Measurements from ENCODE around the gene TRPV6. TPM values are rescaled to one million over a fixed set of nuclear protein-coding genes. Genes with fewer than 3 reads are reported as not detected.

The TRPV6 gene
- polyA plus RNA-seq, 1 donor from 2014 or later, result 0.30 TPM

DNA sequence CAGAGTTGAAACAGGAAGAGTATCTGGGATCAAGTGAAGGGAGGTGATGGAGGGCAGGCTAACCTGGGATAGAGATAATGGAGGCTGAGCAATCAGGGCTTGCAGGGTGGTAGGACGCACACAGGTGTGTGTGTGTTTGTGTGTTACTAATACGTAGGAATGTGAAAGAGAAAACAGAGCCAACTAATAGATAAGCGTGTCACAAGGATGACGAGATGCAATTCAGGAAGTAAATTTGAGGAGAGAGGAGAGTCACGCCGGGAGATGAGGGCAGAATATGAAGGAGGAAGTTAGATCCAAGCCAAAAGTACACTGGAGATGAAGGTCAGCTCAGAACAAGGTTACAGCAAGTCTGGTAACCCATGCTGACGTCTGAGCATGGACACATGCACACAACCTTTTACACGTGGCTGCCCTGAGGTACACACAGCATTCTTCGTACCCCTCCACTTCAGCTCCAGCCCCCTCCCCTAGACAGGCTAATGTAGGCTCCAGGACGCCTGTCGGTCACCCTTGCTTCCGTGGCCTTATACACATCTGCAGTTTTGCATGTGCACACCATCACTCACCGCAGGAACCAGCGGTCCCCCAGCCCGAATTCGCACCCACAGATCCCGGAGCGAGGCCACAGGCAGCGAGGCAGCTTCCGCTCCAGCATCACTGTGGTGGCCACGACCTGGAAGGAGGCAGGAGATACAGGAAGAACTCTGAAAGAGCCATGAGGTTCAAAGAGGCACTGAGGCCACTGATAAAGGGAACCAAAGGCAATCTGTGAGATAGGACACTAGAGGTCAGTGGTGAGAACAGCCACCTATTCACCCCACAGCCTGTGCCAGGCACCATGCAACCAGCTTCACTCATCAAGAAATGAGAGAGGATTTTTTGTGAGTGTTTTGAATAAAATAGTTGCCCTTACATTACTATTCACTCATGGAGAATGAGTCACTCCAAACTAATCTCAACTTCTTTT lies 23.7 kb upstream of the TRPV6 start:
- no peaks in the 10 kb centered on the region for H3K27me3 ChIP-seq (ENCODE audit: insufficient read depth, low read depth, low read length)
- no peak overlapping the region for H3K27ac ChIP-seq (ENCODE audit: low read length)

DNA sequence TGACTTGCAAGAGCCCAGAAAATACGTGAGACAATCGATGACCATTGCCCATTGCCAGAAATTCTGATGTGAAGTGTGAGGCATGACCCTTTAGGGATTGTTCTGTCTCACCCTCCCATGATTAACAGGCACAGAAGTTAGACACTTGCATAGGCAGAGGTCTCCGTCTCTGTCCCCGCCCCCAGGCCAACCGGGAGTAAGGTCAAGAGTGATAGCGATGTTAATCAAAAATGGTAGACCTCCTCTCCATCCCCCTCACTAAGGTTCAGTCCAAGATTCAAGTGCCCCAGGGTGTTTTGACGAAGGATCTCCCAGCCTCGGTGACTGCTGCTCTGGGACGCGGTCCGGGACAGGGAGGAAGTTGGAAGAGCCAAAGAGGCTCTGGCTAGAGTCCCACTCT lies 22.7 kb upstream of the TRPV6 start:
- Histone ChIP-seq H3K4me2 (ENCODE audit: low read length) (no peak overlapping the region), H3K9me2 (ENCODE audit: insufficient read depth, low read length) (no peaks in the 10 kb centered on the region), H3K4me3 (ENCODE audit: low read length) (no peak overlapping the region), H3K9ac (ENCODE audit: low read length) (no peak overlapping the region), H3F3A (ENCODE audit: insufficient read depth, low read length, poor library complexity, severe bottlenecking) (no peaks in the 10 kb centered on the region), H4K20me1 (ENCODE audit: insufficient read depth) (no peaks in the 10 kb centered on the region), H3K79me2 (replicated peaks; ENCODE audit: insufficient read depth, low read length) (no peaks in the 10 kb centered on the region), H2AFZ (ENCODE audit: low read depth, low read length) (no peak overlapping the region), H3K36me3 (ENCODE audit: insufficient read depth, low read length) (no peaks in the 10 kb centered on the region), H3K27me3 (ENCODE audit: insufficient read depth, low read depth, low read length) (no peaks in the 10 kb centered on the region), H3K9me3 (ENCODE audit: low read length) (peaks cover 6% of the 10 kb centered on the region), H3K27ac (ENCODE audit: low read length) (no peak overlapping the region)
- TF ChIP-seq TAF1 (IDR thresholded peaks at IDR 0.05; ENCODE audit: low read depth) (no peak), MXI1 (conservative IDR thresholded peaks at IDR 0.05; ENCODE audit: poor library complexity, severe bottlenecking) (no peak), POLR2AphosphoS5 (IDR thresholded peaks at IDR 0.05) (no peak)
- TF ChIP-seq, protein P1, sequence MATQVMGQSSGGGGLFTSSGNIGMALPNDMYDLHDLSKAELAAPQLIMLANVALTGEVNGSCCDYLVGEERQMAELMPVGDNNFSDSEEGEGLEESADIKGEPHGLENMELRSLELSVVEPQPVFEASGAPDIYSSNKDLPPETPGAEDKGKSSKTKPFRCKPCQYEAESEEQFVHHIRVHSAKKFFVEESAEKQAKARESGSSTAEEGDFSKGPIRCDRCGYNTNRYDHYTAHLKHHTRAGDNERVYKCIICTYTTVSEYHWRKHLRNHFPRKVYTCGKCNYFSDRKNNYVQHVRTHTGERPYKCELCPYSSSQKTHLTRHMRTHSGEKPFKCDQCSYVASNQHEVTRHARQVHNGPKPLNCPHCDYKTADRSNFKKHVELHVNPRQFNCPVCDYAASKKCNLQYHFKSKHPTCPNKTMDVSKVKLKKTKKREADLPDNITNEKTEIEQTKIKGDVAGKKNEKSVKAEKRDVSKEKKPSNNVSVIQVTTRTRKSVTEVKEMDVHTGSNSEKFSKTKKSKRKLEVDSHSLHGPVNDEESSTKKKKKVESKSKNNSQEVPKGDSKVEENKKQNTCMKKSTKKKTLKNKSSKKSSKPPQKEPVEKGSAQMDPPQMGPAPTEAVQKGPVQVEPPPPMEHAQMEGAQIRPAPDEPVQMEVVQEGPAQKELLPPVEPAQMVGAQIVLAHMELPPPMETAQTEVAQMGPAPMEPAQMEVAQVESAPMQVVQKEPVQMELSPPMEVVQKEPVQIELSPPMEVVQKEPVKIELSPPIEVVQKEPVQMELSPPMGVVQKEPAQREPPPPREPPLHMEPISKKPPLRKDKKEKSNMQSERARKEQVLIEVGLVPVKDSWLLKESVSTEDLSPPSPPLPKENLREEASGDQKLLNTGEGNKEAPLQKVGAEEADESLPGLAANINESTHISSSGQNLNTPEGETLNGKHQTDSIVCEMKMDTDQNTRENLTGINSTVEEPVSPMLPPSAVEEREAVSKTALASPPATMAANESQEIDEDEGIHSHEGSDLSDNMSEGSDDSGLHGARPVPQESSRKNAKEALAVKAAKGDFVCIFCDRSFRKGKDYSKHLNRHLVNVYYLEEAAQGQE (IDR thresholded peaks at IDR 0.05; ENCODE audit: borderline replicate concordance), result no peak

More for the DNA sequence above, 23.7 kb upstream of the TRPV6 start:
- no peak overlapping the region for H3K9ac ChIP-seq (ENCODE audit: low read length)
- no peak overlapping the region for H3K4me2 ChIP-seq (ENCODE audit: low read length)
- H4K20me1 ChIP-seq (ENCODE audit: insufficient read depth), result no peaks in the 10 kb centered on the region
- H3K9me3 ChIP-seq (ENCODE audit: low read length), result peaks cover 5% of the 10 kb centered on the region
- no peaks in the 10 kb centered on the region for H3K79me2 ChIP-seq (replicated peaks; ENCODE audit: insufficient read depth, low read length)
- no peak overlapping the region for H3K4me3 ChIP-seq (ENCODE audit: low read length)
- TF ChIP-seq, protein P1 (IDR thresholded peaks at IDR 0.05; ENCODE audit: borderline replicate concordance), result no peak
- TF ChIP-seq, protein P2, sequence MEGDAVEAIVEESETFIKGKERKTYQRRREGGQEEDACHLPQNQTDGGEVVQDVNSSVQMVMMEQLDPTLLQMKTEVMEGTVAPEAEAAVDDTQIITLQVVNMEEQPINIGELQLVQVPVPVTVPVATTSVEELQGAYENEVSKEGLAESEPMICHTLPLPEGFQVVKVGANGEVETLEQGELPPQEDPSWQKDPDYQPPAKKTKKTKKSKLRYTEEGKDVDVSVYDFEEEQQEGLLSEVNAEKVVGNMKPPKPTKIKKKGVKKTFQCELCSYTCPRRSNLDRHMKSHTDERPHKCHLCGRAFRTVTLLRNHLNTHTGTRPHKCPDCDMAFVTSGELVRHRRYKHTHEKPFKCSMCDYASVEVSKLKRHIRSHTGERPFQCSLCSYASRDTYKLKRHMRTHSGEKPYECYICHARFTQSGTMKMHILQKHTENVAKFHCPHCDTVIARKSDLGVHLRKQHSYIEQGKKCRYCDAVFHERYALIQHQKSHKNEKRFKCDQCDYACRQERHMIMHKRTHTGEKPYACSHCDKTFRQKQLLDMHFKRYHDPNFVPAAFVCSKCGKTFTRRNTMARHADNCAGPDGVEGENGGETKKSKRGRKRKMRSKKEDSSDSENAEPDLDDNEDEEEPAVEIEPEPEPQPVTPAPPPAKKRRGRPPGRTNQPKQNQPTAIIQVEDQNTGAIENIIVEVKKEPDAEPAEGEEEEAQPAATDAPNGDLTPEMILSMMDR (IDR thresholded peaks at IDR 0.05; ENCODE audit: poor library complexity, severe bottlenecking), result no peak
- TF ChIP-seq MXI1 (conservative IDR thresholded peaks at IDR 0.05; ENCODE audit: poor library complexity, severe bottlenecking) (no peak), RAD21 (conservative IDR thresholded peaks at IDR 0.05) (no peak), POLR2AphosphoS5 (IDR thresholded peaks at IDR 0.05) (no peak), EP300 (conservative IDR thresholded peaks at IDR 0.05; ENCODE audit: poor library complexity, severe bottlenecking) (no peak), TAF1 (IDR thresholded peaks at IDR 0.05; ENCODE audit: low read depth) (no peak), EZH2 (IDR thresholded peaks at IDR 0.05; ENCODE audit: borderline replicate concordance, insufficient read depth, low read length, poor library complexity, severe bottlenecking) (no peak), SMC3 (conservative IDR thresholded peaks at IDR 0.05; ENCODE audit: poor library complexity) (no peak)
- no peaks in the 10 kb centered on the region for H3K36me3 ChIP-seq (ENCODE audit: insufficient read depth, low read length)
- no peaks in the 10 kb centered on the region for H3K9me2 ChIP-seq (ENCODE audit: insufficient read depth, low read length)
- H2AFZ ChIP-seq (ENCODE audit: low read depth, low read length), result no peak overlapping the region
- no peaks in the 10 kb centered on the region for H3F3A ChIP-seq (ENCODE audit: insufficient read depth, low read length, poor library complexity, severe bottlenecking)
